ENCODE results near the gene GSPT1.

GSPT1 gene

GRCh38 chr16:11909653-11910545 lies 5.9 kb downstream of the GSPT1 start:
- no peak for TF ChIP-seq CTCF (IDR thresholded peaks at IDR 0.05)
- Histone ChIP-seq H3K9me3 (ENCODE audit: control insufficient read depth, low read length) (no peaks in the 10 kb centered on the region), H3K79me2 (peaks cover 73% of the 10 kb centered on the region), H3K4me3 (ENCODE audit: low read depth, low read length) (no peak overlapping the region), H3K36me3 (ENCODE audit: control insufficient read depth, insufficient read depth, low read length) (no peaks in the 10 kb centered on the region), H3K9ac (no peak overlapping the region), H3K4me1 (peaks cover 17% of the 10 kb centered on the region), H3K27me3 (ENCODE audit: control insufficient read depth, insufficient read depth, low read length) (no peaks in the 10 kb centered on the region), H2AFZ (no peak overlapping the region), H3K27ac (no peak overlapping the region), H3K4me2 (ENCODE audit: low read length) (no peak overlapping the region)

GRCh38 chr16:11907160-11907970 lies 8.4 kb downstream of the GSPT1 start:
- Histone ChIP-seq H3K27me3 (ENCODE audit: control insufficient read depth, insufficient read depth, low read length) (no peaks in the 10 kb centered on the region), H2AFZ (no peak overlapping the region), H3K9ac (no peak overlapping the region), H3K36me3 (ENCODE audit: control insufficient read depth, insufficient read depth, low read length) (no peaks in the 10 kb centered on the region), H3K27ac (no peak overlapping the region), H3K9me3 (ENCODE audit: control insufficient read depth, low read length) (no peaks in the 10 kb centered on the region), H3K4me2 (ENCODE audit: low read length) (no peak overlapping the region), H3K4me3 (ENCODE audit: low read depth, low read length) (no peak overlapping the region), H3K79me2 (peaks cover 71% of the 10 kb centered on the region), H3K4me1 (peaks cover 10% of the 10 kb centered on the region)
- no peak for TF ChIP-seq CTCF (IDR thresholded peaks at IDR 0.05)

- H3K27me3 ChIP-seq (ENCODE audit: control insufficient read depth, insufficient read depth, low read length): no peaks in the 10 kb centered on the region
- H3K4me1 ChIP-seq: peaks cover 2% of the 10 kb centered on the region
Measured at GRCh38 chr16:11903906-11904305, 11.8 kb downstream of the GSPT1 start.

DNA sequence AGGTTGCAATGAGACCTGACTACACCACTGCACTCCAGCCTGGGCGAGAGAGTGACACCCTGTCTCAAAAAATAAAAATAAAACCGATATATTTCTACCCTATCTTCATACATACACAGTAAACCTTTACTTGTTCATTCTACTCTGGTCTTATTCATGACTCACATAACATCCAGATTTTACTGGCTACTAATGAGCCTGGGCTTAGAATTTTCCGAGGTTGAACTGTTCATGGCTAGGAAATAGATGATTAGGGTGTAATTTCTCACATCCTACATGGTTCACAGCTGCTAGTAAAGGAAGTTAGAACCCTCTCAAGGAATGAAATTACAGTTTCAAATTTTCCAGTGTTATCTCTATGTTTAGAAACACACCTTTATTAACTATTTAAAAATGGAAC lies 14.7 kb downstream of the GSPT1 start:
- no peak overlapping the region for H3K27ac ChIP-seq
- H3K9ac ChIP-seq: no peak overlapping the region
- no peak overlapping the region for H3K4me2 ChIP-seq (ENCODE audit: low read length)
- no peaks in the 10 kb centered on the region for H3K36me3 ChIP-seq (ENCODE audit: control insufficient read depth, insufficient read depth, low read length)
- H3K79me2 ChIP-seq: peaks cover 47% of the 10 kb centered on the region
- peaks cover 5% of the 10 kb centered on the region for H3K4me1 ChIP-seq
- no peak for TF ChIP-seq CTCF (IDR thresholded peaks at IDR 0.05)
- H3K27me3 ChIP-seq (ENCODE audit: control insufficient read depth, insufficient read depth, low read length): no peaks in the 10 kb centered on the region
- H2AFZ ChIP-seq: no peak overlapping the region
- no peaks in the 10 kb centered on the region for H3K9me3 ChIP-seq (ENCODE audit: control insufficient read depth, low read length)
- H3K4me3 ChIP-seq (ENCODE audit: low read depth, low read length): no peak overlapping the region

More at GRCh38 chr16:11903906-11904305, 11.8 kb downstream of the GSPT1 start:
- Histone ChIP-seq H3K9ac (no peak overlapping the region), H3K4me2 (ENCODE audit: low read length) (no peak overlapping the region), H3K9me3 (ENCODE audit: control insufficient read depth, low read length) (no peaks in the 10 kb centered on the region), H3K4me3 (ENCODE audit: low read depth, low read length) (no peak overlapping the region), H3K79me2 (peaks cover 70% of the 10 kb centered on the region), H2AFZ (no peak overlapping the region), H3K36me3 (ENCODE audit: control insufficient read depth, insufficient read depth, low read length) (no peaks in the 10 kb centered on the region), H3K27ac (no peak overlapping the region)
- TF ChIP-seq CTCF (IDR thresholded peaks at IDR 0.05): no peak
